ENCODE results near the gene LRP5. TPM values are rescaled to one million over a fixed set of nuclear protein-coding genes. Genes with fewer than 3 reads are reported as not detected.

LRP5 gene
- total RNA-seq, 1 experiment from 2014 or later, result 32.8 TPM

GRCh38 chr11:68355471-68355870, 43.1 kb downstream of the LRP5 start:
- Mint-ChIP-seq H3K4me3 (ENCODE audit: unreplicated experiment) (no peak overlapping the region), H3K9me3 (ENCODE audit: unreplicated experiment) (no peaks in the 10 kb centered on the region)
- BruUV-seq (replicated peaks), result no TSS peak

DNA sequence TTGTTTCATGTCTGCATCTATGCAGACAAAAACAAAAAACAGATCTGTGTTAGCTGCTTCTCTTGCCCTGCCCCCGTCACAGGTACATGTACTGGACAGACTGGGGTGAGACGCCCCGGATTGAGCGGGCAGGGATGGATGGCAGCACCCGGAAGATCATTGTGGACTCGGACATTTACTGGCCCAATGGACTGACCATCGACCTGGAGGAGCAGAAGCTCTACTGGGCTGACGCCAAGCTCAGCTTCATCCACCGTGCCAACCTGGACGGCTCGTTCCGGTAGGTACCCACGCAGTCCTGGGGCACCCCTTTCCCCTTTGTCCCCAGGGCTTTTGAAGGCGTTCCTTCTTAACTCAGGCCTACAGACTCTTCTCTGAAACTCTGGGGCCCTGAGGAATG, 45.2 kb downstream of the LRP5 start:
- Mint-ChIP-seq H3K36me3 (ENCODE audit: insufficient read depth, unreplicated experiment) (peaks cover 52% of the 10 kb centered on the region), H3K4me1 (ENCODE audit: insufficient read depth, unreplicated experiment) (peaks cover 6% of the 10 kb centered on the region), H3K27ac (ENCODE audit: low read depth, unreplicated experiment) (no peak overlapping the region), H3K27me3 (ENCODE audit: insufficient read depth, unreplicated experiment) (no peaks in the 10 kb centered on the region), H3K9me3 (ENCODE audit: unreplicated experiment) (no peaks in the 10 kb centered on the region), H3K4me3 (ENCODE audit: unreplicated experiment) (no peak overlapping the region)
- intact Hi-C loops (cut with micrococcal nuclease), result no loop called here
- BruUV-seq (replicated peaks), result no TSS peak
- CTCF ChIA-PET, result interaction anchor here (0.5 to 1.5 kb wide), 3 partner anchors 21 to 58 kb away, joined by 4 to 7 read pairs (median 5); no protein-coding TSS in a partner anchor
- DNase-seq (ENCODE audit: unreplicated experiment), result no peak
- TF ChIP-seq, protein P1, sequence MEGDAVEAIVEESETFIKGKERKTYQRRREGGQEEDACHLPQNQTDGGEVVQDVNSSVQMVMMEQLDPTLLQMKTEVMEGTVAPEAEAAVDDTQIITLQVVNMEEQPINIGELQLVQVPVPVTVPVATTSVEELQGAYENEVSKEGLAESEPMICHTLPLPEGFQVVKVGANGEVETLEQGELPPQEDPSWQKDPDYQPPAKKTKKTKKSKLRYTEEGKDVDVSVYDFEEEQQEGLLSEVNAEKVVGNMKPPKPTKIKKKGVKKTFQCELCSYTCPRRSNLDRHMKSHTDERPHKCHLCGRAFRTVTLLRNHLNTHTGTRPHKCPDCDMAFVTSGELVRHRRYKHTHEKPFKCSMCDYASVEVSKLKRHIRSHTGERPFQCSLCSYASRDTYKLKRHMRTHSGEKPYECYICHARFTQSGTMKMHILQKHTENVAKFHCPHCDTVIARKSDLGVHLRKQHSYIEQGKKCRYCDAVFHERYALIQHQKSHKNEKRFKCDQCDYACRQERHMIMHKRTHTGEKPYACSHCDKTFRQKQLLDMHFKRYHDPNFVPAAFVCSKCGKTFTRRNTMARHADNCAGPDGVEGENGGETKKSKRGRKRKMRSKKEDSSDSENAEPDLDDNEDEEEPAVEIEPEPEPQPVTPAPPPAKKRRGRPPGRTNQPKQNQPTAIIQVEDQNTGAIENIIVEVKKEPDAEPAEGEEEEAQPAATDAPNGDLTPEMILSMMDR (IDR thresholded peaks at IDR 0.05; ENCODE audit: unreplicated experiment), result no peak
- POLR2A ChIA-PET, result interaction anchor here (1.2 to 1.6 kb wide), 2 partner anchors 20 to 43 kb away, joined by 4 to 5 read pairs; no protein-coding TSS in a partner anchor

More at GRCh38 chr11:68355471-68355870, 43.1 kb downstream of the LRP5 start:
- Mint-ChIP-seq H3K27me3 (ENCODE audit: insufficient read depth, unreplicated experiment) (no peaks in the 10 kb centered on the region), H3K4me1 (ENCODE audit: insufficient read depth, unreplicated experiment) (peaks cover 19% of the 10 kb centered on the region), H3K27ac (ENCODE audit: low read depth, unreplicated experiment) (no peak overlapping the region), H3K36me3 (ENCODE audit: insufficient read depth, unreplicated experiment) (peaks cover 36% of the 10 kb centered on the region)
- TF ChIP-seq, protein P1 (IDR thresholded peaks at IDR 0.05; ENCODE audit: unreplicated experiment), result no peak
- POLR2A ChIA-PET, result interaction anchor here (1.6 to 1.8 kb wide), 2 partner anchors 40 to 83 kb away, joined by 3 to 12 read pairs; no protein-coding TSS in a partner anchor
- DNase-seq (ENCODE audit: unreplicated experiment), result no peak
- intact Hi-C loops (cut with micrococcal nuclease), result no loop called here
- CTCF ChIA-PET, result interaction anchor here (0.6 kb wide), 1 partner anchor 1916 kb away, joined by 4 read pairs; no protein-coding TSS in a partner anchor

GRCh38 chr11:68358416-68358815, 46.0 kb downstream of the LRP5 start:
- Mint-ChIP-seq H3K27me3 (ENCODE audit: insufficient read depth, unreplicated experiment) (no peaks in the 10 kb centered on the region), H3K27ac (ENCODE audit: low read depth, unreplicated experiment) (no peak overlapping the region), H3K4me1 (ENCODE audit: insufficient read depth, unreplicated experiment) (no peaks in the 10 kb centered on the region)

GRCh38 chr11:68361702-68362101, 49.3 kb downstream of the LRP5 start:
- no peak for DNase-seq (ENCODE audit: unreplicated experiment)
- TF ChIP-seq, protein P1 (IDR thresholded peaks at IDR 0.05; ENCODE audit: unreplicated experiment), result no peak
- Mint-ChIP-seq H3K36me3 (ENCODE audit: insufficient read depth, unreplicated experiment) (peaks cover 58% of the 10 kb centered on the region), H3K9me3 (ENCODE audit: unreplicated experiment) (no peaks in the 10 kb centered on the region), H3K27me3 (ENCODE audit: insufficient read depth, unreplicated experiment) (no peaks in the 10 kb centered on the region), H3K27ac (ENCODE audit: low read depth, unreplicated experiment) (no peak overlapping the region), H3K4me1 (ENCODE audit: insufficient read depth, unreplicated experiment) (no peaks in the 10 kb centered on the region), H3K4me3 (ENCODE audit: unreplicated experiment) (no peak overlapping the region)
- POLR2A ChIA-PET, result no interaction called here
- no TSS peak for BruUV-seq (replicated peaks)
- intact Hi-C loops (cut with micrococcal nuclease), result no loop called here
- CTCF ChIA-PET, result interaction anchor here (0.6 to 1.3 kb wide), 2 partner anchors 9 to 35 kb away, joined by 3 to 4 read pairs; no protein-coding TSS in a partner anchor

More at GRCh38 chr11:68358416-68358815, 46.0 kb downstream of the LRP5 start:
- ChIA-PET POLR2A (interaction anchor here (0.6 kb wide), 1 partner anchor 44 kb away, joined by 3 read pairs; no protein-coding TSS in a partner anchor), CTCF (interaction anchor here (0.6 to 1.7 kb wide), 5 partner anchors 22 to 806 kb away, joined by 3 to 7 read pairs (median 4); no protein-coding TSS in a partner anchor)
- TF ChIP-seq, protein P1 (IDR thresholded peaks at IDR 0.05; ENCODE audit: unreplicated experiment), result no peak
- DNase-seq (ENCODE audit: unreplicated experiment), result no peak
- Mint-ChIP-seq H3K9me3 (ENCODE audit: unreplicated experiment) (no peaks in the 10 kb centered on the region), H3K36me3 (ENCODE audit: insufficient read depth, unreplicated experiment) (peaks cover 56% of the 10 kb centered on the region), H3K4me3 (ENCODE audit: unreplicated experiment) (no peak overlapping the region)
- no TSS peak for BruUV-seq (replicated peaks)
- intact Hi-C loops (cut with micrococcal nuclease), result no loop called here

Measured in MCF 10A (cell line).